ENCODE measurements around the gene NUDT19.
"Not testable (repeated sequence)": the region's sequence is repeated elsewhere in the genome, so short reads cannot be mapped to it uniquely, and the experiment has no call there.

DNA sequence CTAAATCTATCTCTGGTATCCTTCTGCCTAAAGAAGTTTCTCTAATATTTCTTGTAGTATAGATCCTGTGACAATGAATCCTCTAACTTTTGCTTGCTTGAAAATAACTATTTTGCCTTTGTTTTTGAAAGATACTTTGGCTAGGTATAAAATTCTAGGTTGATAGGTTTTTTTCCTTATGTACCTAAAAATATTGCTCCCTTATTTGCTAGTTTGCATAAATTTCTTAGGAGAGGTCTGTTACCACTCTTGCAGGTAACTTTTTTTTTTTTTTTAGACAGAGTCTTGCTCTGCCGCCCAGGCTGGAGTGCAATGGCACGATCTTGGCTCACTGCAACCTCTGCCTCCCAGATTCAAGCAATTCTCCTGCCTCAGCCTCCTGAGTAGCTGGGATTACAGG, 12.4 kb downstream of the NUDT19 start:
- TF ChIP-seq, protein P1, sequence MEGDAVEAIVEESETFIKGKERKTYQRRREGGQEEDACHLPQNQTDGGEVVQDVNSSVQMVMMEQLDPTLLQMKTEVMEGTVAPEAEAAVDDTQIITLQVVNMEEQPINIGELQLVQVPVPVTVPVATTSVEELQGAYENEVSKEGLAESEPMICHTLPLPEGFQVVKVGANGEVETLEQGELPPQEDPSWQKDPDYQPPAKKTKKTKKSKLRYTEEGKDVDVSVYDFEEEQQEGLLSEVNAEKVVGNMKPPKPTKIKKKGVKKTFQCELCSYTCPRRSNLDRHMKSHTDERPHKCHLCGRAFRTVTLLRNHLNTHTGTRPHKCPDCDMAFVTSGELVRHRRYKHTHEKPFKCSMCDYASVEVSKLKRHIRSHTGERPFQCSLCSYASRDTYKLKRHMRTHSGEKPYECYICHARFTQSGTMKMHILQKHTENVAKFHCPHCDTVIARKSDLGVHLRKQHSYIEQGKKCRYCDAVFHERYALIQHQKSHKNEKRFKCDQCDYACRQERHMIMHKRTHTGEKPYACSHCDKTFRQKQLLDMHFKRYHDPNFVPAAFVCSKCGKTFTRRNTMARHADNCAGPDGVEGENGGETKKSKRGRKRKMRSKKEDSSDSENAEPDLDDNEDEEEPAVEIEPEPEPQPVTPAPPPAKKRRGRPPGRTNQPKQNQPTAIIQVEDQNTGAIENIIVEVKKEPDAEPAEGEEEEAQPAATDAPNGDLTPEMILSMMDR (IDR thresholded peaks at IDR 0.05), result not testable (repeated sequence)
- TF ChIP-seq POLR2A (IDR thresholded peaks at IDR 0.05), result not testable (repeated sequence)

Data from suprapubic skin (tissue), 3 donors.